ENCODE measurements around the gene C4orf54.

The C4orf54 gene

GRCh38 chr4:99622341-99622740 is 35.3 kb downstream of the C4orf54 start:
- no peak for DNase-seq (ENCODE audit: low read depth)

DNA sequence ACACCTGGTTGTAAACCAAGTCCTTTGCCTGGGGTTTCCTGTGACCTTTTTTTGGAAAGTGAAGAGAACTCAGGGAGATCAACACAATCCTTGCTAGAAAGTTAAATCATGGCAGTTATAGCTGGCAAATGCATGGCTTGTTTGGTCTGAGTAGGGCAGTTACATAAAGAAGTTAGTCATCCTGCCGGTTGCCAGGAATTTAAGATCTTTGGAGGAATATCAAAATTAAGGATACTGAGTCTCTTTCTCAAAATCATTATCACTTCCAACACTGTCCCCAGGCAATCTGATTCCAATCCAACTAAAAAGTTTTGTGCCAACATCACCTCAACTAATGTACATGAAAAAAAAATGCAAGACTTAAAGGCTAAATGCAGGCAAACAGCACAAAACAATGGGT is 40.3 kb downstream of the C4orf54 start:
- DNase-seq (ENCODE audit: low read depth) = no peak

- DNase-seq (ENCODE audit: low read depth) = no peak
Measured at GRCh38 chr4:99615170-99615820, 42.3 kb downstream of the C4orf54 start.

DNA sequence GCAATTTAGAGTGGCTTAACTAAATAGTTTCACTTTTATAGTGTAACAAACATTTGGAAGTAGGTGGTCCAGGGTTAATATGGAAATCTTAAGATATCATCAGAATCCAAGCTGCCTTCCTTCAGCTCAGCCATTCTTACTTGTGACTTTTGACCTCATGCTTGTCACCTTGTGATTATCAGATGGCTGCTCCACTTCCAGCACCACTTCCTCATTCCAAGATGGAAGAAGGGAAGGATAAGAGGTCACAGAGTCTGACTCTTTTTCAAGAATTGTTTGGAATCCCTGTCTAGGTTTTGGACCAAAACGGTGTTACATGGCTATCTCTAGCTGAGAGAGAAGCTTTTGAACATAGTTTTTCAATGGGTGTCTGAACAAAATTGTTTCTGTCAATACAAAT is 43.1 kb downstream of the C4orf54 start:
- no peak for DNase-seq (ENCODE audit: low read depth)

DNA sequence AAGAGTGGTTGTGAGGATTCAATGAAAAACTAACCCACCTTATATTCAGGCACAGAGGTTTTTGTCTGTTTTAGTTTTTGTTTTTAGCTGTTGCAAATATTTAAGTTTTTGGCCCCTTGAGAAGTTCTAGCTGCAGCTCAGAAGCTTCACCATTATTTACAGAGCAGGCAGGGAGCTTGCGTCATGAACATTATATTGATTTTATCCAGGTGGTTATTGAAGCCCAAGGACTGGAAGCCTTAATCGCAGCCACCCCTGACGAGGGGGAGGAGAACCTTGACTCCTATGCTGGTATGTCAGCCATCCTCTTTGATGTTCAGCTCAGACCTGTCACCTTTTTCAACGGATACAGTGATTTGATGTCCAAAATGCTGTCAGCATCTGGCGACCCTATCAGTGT is 44.9 kb downstream of the C4orf54 start:
- no peak for DNase-seq (ENCODE audit: low read depth)

- no peak for DNase-seq (ENCODE audit: low read depth)
Measured at GRCh38 chr4:99612281-99612680, 45.3 kb downstream of the C4orf54 start.

DNA sequence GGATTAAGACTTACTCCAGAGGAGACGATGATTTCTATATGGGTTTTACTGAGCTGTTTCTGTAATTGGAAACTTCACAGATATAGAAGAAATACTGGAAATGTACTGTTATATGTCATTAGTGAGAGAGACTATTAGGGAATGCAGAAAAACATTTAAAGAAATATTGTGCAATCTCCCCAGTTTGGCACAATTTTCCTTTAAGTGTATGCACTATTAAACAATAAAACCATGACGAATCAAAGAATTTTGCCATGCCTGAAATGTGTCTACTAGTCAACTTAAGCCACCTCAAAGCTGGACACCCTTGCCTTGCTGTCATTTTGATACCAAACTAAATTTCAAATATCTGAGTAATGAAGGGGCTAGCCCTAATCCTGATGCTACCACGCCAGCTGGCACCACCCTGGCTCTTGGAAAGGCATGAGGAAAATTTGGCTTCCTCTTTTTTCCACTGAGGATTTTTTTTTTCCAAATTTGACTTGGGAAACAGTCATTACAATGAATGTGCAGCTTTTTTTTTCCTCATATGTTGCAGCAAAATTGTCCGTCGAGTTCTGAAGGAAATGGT is 46.9 kb downstream of the C4orf54 start:
- DNase-seq (ENCODE audit: low read depth) = no peak

GRCh38 chr4:99608417-99608816 is 49.2 kb downstream of the C4orf54 start:
- DNase-seq (ENCODE audit: low read depth) = no peak

Data from activated T-helper 1 cell treated with Interleukin-2 at 50 U/mL for 16 hours (primary cell).